ENCODE measurements around the gene EPHB6. TPM values are rescaled to one million over a fixed set of nuclear protein-coding genes. Genes with fewer than 3 reads are reported as not detected.

Gene EPHB6
- total RNA-seq, 4 donors from 2014 or later = 0.53 to 19.0 (median 5.5) TPM

- H3K9me3 ChIP-seq = no peaks in the 10 kb centered on the region
- TF ChIP-seq POLR2A (IDR thresholded peaks at IDR 0.05) (no peak), CTCF (IDR thresholded peaks at IDR 0.05) (no peak)
- no peak overlapping the region for H3K27ac ChIP-seq
- no peaks in the 10 kb centered on the region for H3K4me1 ChIP-seq
- H3K4me3 ChIP-seq = no peak overlapping the region
- DNase-seq = no peak
- no peaks in the 10 kb centered on the region for H3K27me3 ChIP-seq
- no peaks in the 10 kb centered on the region for H3K36me3 ChIP-seq
Measured at GRCh38 chr7:142917447-142917846, 62.6 kb downstream of the EPHB6 start.

DNA sequence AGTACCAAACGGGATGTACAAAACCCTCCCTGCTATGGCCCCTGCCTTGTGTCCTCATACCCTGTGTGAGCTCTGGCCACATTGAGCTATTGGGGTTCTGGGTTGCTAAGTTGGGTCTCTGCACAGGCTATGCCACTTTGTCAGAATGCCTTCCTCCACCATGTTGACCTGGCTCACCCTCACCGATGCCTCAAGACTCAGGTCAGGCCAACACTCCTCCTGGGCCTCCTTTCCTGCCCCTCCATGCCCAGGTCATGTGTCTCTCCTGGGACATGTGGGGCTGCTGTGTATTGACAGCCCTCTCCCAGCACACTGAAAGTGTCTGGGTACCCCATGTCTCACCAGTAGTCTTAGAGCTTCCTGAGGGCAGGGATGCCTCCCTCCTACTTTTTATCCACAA, 64.0 kb downstream of the EPHB6 start:
- Histone ChIP-seq H3K9me3 (no peaks in the 10 kb centered on the region), H3K4me1 (no peaks in the 10 kb centered on the region), H3K36me3 (no peaks in the 10 kb centered on the region), H3K27me3 (no peaks in the 10 kb centered on the region), H3K27ac (no peak overlapping the region), H3K4me3 (no peak overlapping the region)
- DNase-seq = no peak
- TF ChIP-seq POLR2A (IDR thresholded peaks at IDR 0.05) (no peak), CTCF (IDR thresholded peaks at IDR 0.05) (no peak)

GRCh38 chr7:142919656-142920055, 64.8 kb downstream of the EPHB6 start:
- H3K27ac ChIP-seq = no peak overlapping the region
- H3K27me3 ChIP-seq = no peaks in the 10 kb centered on the region
- TF ChIP-seq POLR2A (IDR thresholded peaks at IDR 0.05) = no peak
- no peak for TF ChIP-seq CTCF (IDR thresholded peaks at IDR 0.05)
- no peaks in the 10 kb centered on the region for H3K36me3 ChIP-seq
- DNase-seq = no peak
- no peaks in the 10 kb centered on the region for H3K9me3 ChIP-seq
- H3K4me3 ChIP-seq = no peak overlapping the region
- H3K4me1 ChIP-seq = no peaks in the 10 kb centered on the region

Other genes with a start within 250 kb of the EPHB6 start
- gene PRSS1, start 105.6 kb upstream of the EPHB6 start, total RNA-seq = not detected
- gene PRSS2, start 84.1 kb upstream of the EPHB6 start, total RNA-seq = 100 to 1,000 TPM in 3 of 4 donors, 10 to 100 TPM in 1; 29.7 to 243 (median 208) TPM
- gene TRPV6, start 30.7 kb downstream of the EPHB6 start, total RNA-seq = 1 to 10 TPM in 1 of 4 donors, under 1 TPM in 3; 0.19 to 2.5 (median 0.82) TPM
- under 1 TPM in 1 of 4 donors, not detected in 3; 0.83 TPM for gene TRPV5, start 78.7 kb downstream of the EPHB6 start, total RNA-seq
- gene LLCFC1, start 84.4 kb downstream of the EPHB6 start, total RNA-seq = not detected
- gene KEL, start 107.3 kb downstream of the EPHB6 start, total RNA-seq = not detected
- gene OR9A2, start 172.1 kb downstream of the EPHB6 start, total RNA-seq = not detected
- not detected for gene OR6V1, start 197.3 kb downstream of the EPHB6 start, total RNA-seq